ENCODE measurements around the gene SPNS1.

DNA sequence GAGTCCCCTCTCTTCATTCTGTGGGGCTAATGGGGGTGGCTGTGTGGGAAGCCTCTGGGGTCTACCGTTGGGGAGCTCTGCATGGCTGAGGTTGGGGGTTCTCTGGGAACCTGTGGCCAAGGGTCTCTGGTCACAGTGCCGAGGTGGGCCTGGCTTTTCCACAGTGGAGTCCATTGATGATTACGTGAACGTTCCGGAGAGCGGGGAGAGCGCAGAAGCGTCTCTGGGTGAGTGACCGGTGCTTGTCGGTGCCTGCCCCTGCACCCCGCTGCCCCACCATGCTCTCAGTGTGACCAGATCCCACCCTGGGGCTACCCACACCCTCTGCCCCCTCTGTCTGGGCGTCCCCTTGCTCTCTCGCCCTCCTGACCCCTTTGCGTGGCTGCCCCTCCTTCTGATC, 14.8 kb downstream of the SPNS1 start:
- TF ChIP-seq, protein P1, sequence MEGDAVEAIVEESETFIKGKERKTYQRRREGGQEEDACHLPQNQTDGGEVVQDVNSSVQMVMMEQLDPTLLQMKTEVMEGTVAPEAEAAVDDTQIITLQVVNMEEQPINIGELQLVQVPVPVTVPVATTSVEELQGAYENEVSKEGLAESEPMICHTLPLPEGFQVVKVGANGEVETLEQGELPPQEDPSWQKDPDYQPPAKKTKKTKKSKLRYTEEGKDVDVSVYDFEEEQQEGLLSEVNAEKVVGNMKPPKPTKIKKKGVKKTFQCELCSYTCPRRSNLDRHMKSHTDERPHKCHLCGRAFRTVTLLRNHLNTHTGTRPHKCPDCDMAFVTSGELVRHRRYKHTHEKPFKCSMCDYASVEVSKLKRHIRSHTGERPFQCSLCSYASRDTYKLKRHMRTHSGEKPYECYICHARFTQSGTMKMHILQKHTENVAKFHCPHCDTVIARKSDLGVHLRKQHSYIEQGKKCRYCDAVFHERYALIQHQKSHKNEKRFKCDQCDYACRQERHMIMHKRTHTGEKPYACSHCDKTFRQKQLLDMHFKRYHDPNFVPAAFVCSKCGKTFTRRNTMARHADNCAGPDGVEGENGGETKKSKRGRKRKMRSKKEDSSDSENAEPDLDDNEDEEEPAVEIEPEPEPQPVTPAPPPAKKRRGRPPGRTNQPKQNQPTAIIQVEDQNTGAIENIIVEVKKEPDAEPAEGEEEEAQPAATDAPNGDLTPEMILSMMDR (IDR thresholded peaks at IDR 0.05; ENCODE audit: low read length), result no peak
- TF ChIP-seq EZH2phosphoT487 (IDR thresholded peaks at IDR 0.05; ENCODE audit: low read length), result no peak
